NB4 (cell line): ENCODE data around the gene ZNF689.
"Not testable (repeated sequence)": the region's sequence is repeated elsewhere in the genome, so short reads cannot be mapped to it uniquely, and the experiment has no call there.

ENCODE experiments used
- MYC ChIP-seq: IDR thresholded peaks from 2 replicates; pipeline ENCODE4 v1.6.1; 2011; ENCODE audit warnings: low read depth, low read length
- TF ChIP-seq, protein P1 (sequence below): IDR thresholded peaks from one replicate; pipeline ENCODE4 v1.5.1; 2012; ENCODE audit warnings: low read depth, low read length

DNA sequence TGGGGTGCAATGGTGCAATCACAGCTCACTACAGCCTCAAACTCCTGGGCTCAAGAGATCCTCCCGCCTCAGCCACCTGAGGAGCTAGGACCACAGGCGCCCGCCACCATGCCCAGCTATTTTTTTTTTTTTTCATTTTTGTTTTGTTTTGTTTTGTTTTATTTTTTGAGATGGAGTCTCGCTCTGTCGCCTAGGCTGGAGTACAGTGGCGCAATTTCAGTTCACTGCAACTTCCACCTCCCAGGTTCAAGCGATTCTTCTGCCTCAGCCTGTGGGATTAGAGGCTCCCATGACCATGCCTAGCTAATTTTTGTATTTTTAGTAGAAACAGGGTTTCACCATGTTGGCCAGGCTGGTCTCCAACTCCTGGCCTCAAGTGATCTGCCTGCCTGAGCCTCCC lies 22.3 kb upstream of the ZNF689 start:
- TF ChIP-seq, protein P1, sequence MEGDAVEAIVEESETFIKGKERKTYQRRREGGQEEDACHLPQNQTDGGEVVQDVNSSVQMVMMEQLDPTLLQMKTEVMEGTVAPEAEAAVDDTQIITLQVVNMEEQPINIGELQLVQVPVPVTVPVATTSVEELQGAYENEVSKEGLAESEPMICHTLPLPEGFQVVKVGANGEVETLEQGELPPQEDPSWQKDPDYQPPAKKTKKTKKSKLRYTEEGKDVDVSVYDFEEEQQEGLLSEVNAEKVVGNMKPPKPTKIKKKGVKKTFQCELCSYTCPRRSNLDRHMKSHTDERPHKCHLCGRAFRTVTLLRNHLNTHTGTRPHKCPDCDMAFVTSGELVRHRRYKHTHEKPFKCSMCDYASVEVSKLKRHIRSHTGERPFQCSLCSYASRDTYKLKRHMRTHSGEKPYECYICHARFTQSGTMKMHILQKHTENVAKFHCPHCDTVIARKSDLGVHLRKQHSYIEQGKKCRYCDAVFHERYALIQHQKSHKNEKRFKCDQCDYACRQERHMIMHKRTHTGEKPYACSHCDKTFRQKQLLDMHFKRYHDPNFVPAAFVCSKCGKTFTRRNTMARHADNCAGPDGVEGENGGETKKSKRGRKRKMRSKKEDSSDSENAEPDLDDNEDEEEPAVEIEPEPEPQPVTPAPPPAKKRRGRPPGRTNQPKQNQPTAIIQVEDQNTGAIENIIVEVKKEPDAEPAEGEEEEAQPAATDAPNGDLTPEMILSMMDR = not testable (repeated sequence)
- not testable (repeated sequence) for TF ChIP-seq MYC
